CD4-positive, alpha-beta memory T cell (primary cell): ENCODE measurements around the gene ANKRD39. TPM values are rescaled to one million over a fixed set of nuclear protein-coding genes. Genes with fewer than 3 reads are reported as not detected.

Experiments used
- CTCF ChIA-PET: fragments of 350-600 bp; sonication (Branson Sonifier 250); formaldehyde crosslinking; loops from one replicate; lab custom pipeline; 2021; ENCODE audit warnings: inconsistent platforms; ENCODE audit not compliant: partially characterized antibody; lab: Charles Lee
- POLR2A ChIA-PET: fragments of 350-600 bp; sonication (Branson Sonifier 250); formaldehyde crosslinking; loops from one replicate; lab custom pipeline; 2021; ENCODE audit not compliant: partially characterized antibody; lab: Charles Lee
- DNase-seq, 5 donors: peaks; one replicate each; pipeline versions ENCODE4 v3.0.0 to v3.0.0-alpha.2; 2020 to 2022; ENCODE audit warnings: mixed read lengths in 1 of 5
- H3K27ac ChIP-seq: one replicate; pipeline ENCODE4 v1.7.0; 2013; ENCODE audit warnings: low read depth, low read length
- H3K27me3 ChIP-seq: 2 replicates; pipeline ENCODE4 v1.7.0; 2013; ENCODE audit warnings: mild to moderate bottlenecking, low read length, moderate library complexity; ENCODE audit not compliant: insufficient read depth
- H3K36me3 ChIP-seq: 2 replicates; pipeline ENCODE4 v1.7.0; 2013; ENCODE audit warnings: mild to moderate bottlenecking, low read length, moderate library complexity; ENCODE audit not compliant: insufficient read depth
- H3K4me1 ChIP-seq: 2 replicates; pipeline ENCODE4 v1.7.0; 2013; ENCODE audit warnings: mild to moderate bottlenecking, low read length, moderate library complexity; ENCODE audit not compliant: insufficient read depth
- H3K4me3 ChIP-seq, 2 donors: one replicate each; pipeline ENCODE4 v1.7.0; 2013; ENCODE audit warnings: low read length in 2 of 2, mild to moderate bottlenecking in 1 of 2
- H3K9me3 ChIP-seq, 2 donors: one replicate each; pipeline ENCODE4 v1.7.0; 2013; ENCODE audit warnings: low read length in 2 of 2, control low read depth in 1 of 2; ENCODE audit not compliant: control insufficient read depth in 1 of 2
- H3K27ac Mint-ChIP-seq, 7 donors: one replicate each; pipeline ENCODE4 v1.8.0; 2020 to 2021; ENCODE audit warnings: mixed read lengths in 7 of 7, mild to moderate bottlenecking in 6 of 7, inconsistent platforms in 3 of 7, moderate library complexity in 3 of 7
- H3K27me3 Mint-ChIP-seq, 2 donors: one replicate each; pipeline ENCODE4 v1.8.0; 2020 to 2021; ENCODE audit warnings: mixed read lengths in 2 of 2
- H3K36me3 Mint-ChIP-seq, 2 donors: one replicate each; pipeline ENCODE4 v1.8.0; 2020 to 2021; ENCODE audit warnings: mixed read lengths in 2 of 2, inconsistent platforms in 1 of 2, mild to moderate bottlenecking in 1 of 2
- H3K4me1 Mint-ChIP-seq, 4 donors: one replicate each; pipeline ENCODE4 v1.8.0; 2020 to 2021; ENCODE audit warnings: mixed read lengths in 4 of 4, mild to moderate bottlenecking in 1 of 4
- H3K4me3 Mint-ChIP-seq, 8 donors: one replicate each; pipeline ENCODE4 v1.8.0; 2020 to 2021; ENCODE audit warnings: mixed read lengths in 8 of 8, mild to moderate bottlenecking in 7 of 8, moderate library complexity in 6 of 8, inconsistent platforms in 3 of 8
- H3K9me3 Mint-ChIP-seq, 8 donors: one replicate each; pipeline ENCODE4 v1.8.0; 2020 to 2021; ENCODE audit warnings: mixed read lengths in 8 of 8, mild to moderate bottlenecking in 5 of 8, inconsistent platforms in 3 of 8, moderate library complexity in 1 of 8
- intact Hi-C: fragments of 100-400 bp; cut with micrococcal nuclease; formaldehyde crosslinking; loops from one replicate; pipeline ENCODE4 v1.15.1; 2023
- polyA plus RNA-seq, 2 donors: library from polyadenylated mRNA; unstranded; fragments of 300-500 nt; fragmentation: Illumina TruSeq; gene quantifications; one replicate each; pipeline ENCODE4 v1.2.3, GENCODE V29; 2021
- total RNA-seq, 2 experiments: library from RNA; stranded (reverse); gene quantifications; one replicate each; pipeline ENCODE4 v1.2.3, GENCODE V29; 2021

Gene ANKRD39
- total and polyA plus RNA-seq, 4 experiments from 2014 or later, result 18.7 to 42.5 (median 24.4) TPM

- Mint-ChIP-seq H3K36me3 (peaks cover 7 to 39% of the 10 kb centered on the region in 2 donors), H3K9me3 (no peaks in the 10 kb centered on the region), H3K4me3 (peak overlapping the region; percentile 80 to 92 (median 87)), H3K27me3 (no peaks in the 10 kb centered on the region), H3K4me1 (peaks cover 49 to 70% (median 59%) of the 10 kb centered on the region in 4 donors), H3K27ac (peak overlapping the region; percentile 11 to 84 (median 72))
- Histone ChIP-seq H3K9me3 (no peaks in the 10 kb centered on the region), H3K36me3 (peaks cover 16% of the 10 kb centered on the region), H3K4me3 (peak overlapping the region; percentile 63 to 74), H3K27me3 (no peaks in the 10 kb centered on the region), H3K4me1 (peaks cover 61% of the 10 kb centered on the region), H3K27ac (no peak overlapping the region)
- intact Hi-C loops, result loop anchor here (5.0 kb wide), 2 partner anchors 56 to 294 kb away; partner anchors contain the start of genes ANKRD36 and CNNM4
- CTCF ChIA-PET, result interaction anchor here (0.7 to 6.8 kb wide), 8 partner anchors 11 to 140 kb away, joined by 3 to 32 read pairs (median 4); partner anchors contain the start of genes ANKRD39 and CNNM4
- DNase-seq, result no peak
- POLR2A ChIA-PET, result interaction anchor here (0.8 to 7.6 kb wide), 10 partner anchors 8 to 145 kb away, joined by 3 to 104 read pairs (median 7); partner anchors contain the start of genes ANKRD39 and CNNM4
Observed at GRCh38 chr2:96817882-96818281, 39.9 kb downstream of the ANKRD39 start.

- H3K27me3 Mint-ChIP-seq, result no peaks in the 10 kb centered on the region
- no peaks in the 10 kb centered on the region for H3K9me3 Mint-ChIP-seq
- ChIA-PET CTCF (interaction anchor here (0.7 to 6.8 kb wide), 15 partner anchors 10 to 142 kb away, joined by 3 to 32 read pairs (median 5); partner anchors contain the start of genes ANKRD39 and CNNM4), POLR2A (interaction anchor here (0.8 to 7.6 kb wide), 28 partner anchors 9 to 672 kb away, joined by 3 to 104 read pairs (median 6); partner anchors contain the start of genes ANKRD36, ANKRD39, ARID5A and CNNM4)
- intact Hi-C loops, result loop anchor here (1.0 to 5.0 kb wide), 9 partner anchors 11 to 295 kb away; partner anchors contain the start of genes ANKRD36, ANKRD39, CNNM4 and LMAN2L
- H3K36me3 Mint-ChIP-seq, result peaks cover 7 to 37% of the 10 kb centered on the region in 2 donors
- DNase-seq, result no peak
- no peaks in the 10 kb centered on the region for H3K9me3 ChIP-seq
- peak overlapping the region; percentile 27 for H3K27ac ChIP-seq
- H3K4me1 Mint-ChIP-seq, result peaks cover 53 to 73% (median 63%) of the 10 kb centered on the region in 4 donors
- peak overlapping the region; percentile 63 to 74 for H3K4me3 ChIP-seq
- H3K4me1 ChIP-seq, result peaks cover 61% of the 10 kb centered on the region
- peak overlapping the region; percentile 80 to 92 (median 87) for H3K4me3 Mint-ChIP-seq
- H3K27me3 ChIP-seq, result no peaks in the 10 kb centered on the region
- peak overlapping the region in 5 of 7 donors; percentile 19 to 84 (median 48) for H3K27ac Mint-ChIP-seq
- peaks cover 9% of the 10 kb centered on the region for H3K36me3 ChIP-seq
Observed at GRCh38 chr2:96816836-96817702, 40.7 kb downstream of the ANKRD39 start.

- peak within 1 kb of the TSS; percentile 74 to 96 (median 93) for H3K27ac Mint-ChIP-seq
- peak within 1 kb of the TSS; percentile 82 to 83 for H3K4me3 ChIP-seq
- no peaks in the 10 kb centered on the region for H3K9me3 Mint-ChIP-seq
- H3K36me3 ChIP-seq, result peaks cover 9% of the 10 kb centered on the region
- peak within 1 kb of the TSS; percentile 77 for H3K27ac ChIP-seq
- H3K36me3 Mint-ChIP-seq, result peaks cover 7 to 36% of the 10 kb centered on the region in 2 donors
- H3K27me3 ChIP-seq, result no peaks in the 10 kb centered on the region
- CTCF ChIA-PET, result interaction anchor here (0.8 to 6.8 kb wide), 9 partner anchors 9 to 143 kb away, joined by 3 to 32 read pairs (median 6); partner anchors contain the start of gene ANKRD39
- no peaks in the 10 kb centered on the region for H3K9me3 ChIP-seq
- POLR2A ChIA-PET, result interaction anchor here (0.6 to 7.6 kb wide), 30 partner anchors 10 to 671 kb away, joined by 3 to 104 read pairs (median 4); partner anchors contain the start of genes ANKRD36, ANKRD39, ARID5A and CNNM4
- no peaks in the 10 kb centered on the region for H3K27me3 Mint-ChIP-seq
- intact Hi-C loops, result loop anchor here (1.0 to 5.0 kb wide), 9 partner anchors 10 to 296 kb away; partner anchors contain the start of genes ANKRD36, ANKRD39, CNNM4 and LMAN2L
- peaks cover 57% of the 10 kb centered on the region for H3K4me1 ChIP-seq
- peak within 1 kb of the TSS; percentile 93 to 97 (median 95) for H3K4me3 Mint-ChIP-seq
- peaks cover 50 to 76% (median 61%) of the 10 kb centered on the region in 4 donors for H3K4me1 Mint-ChIP-seq
- DNase-seq, result peak; percentile 93 to 97 (median 94)
Observed at GRCh38 chr2:96816127-96816835, 41.5 kb downstream of the ANKRD39 start, which contains the start of gene CNNM3. CNNM3 (plus strand) TSS chr2:96816268; CDS start chr2:96816278, 10 bp downstream.

GRCh38 chr2:96815326-96816126 lies 42.3 kb downstream of the ANKRD39 start:
- Histone ChIP-seq H3K27ac (peak overlapping the region; percentile 77), H3K9me3 (no peaks in the 10 kb centered on the region), H3K36me3 (peaks cover 4% of the 10 kb centered on the region), H3K27me3 (no peaks in the 10 kb centered on the region), H3K4me3 (peak overlapping the region; percentile 82 to 83), H3K4me1 (peaks cover 50% of the 10 kb centered on the region)
- CTCF ChIA-PET, result interaction anchor here (0.6 to 6.8 kb wide), 13 partner anchors 8 to 144 kb away, joined by 3 to 32 read pairs (median 6); partner anchors contain the start of genes ANKRD39 and CNNM4
- POLR2A ChIA-PET, result interaction anchor here (0.6 to 7.6 kb wide), 25 partner anchors 10 to 494 kb away, joined by 3 to 104 read pairs (median 5); partner anchors contain the start of genes ANKRD36, ANKRD39, ARID5A and CNNM4
- H3K36me3 Mint-ChIP-seq, result peaks cover 7 to 33% of the 10 kb centered on the region in 2 donors
- no peaks in the 10 kb centered on the region for H3K27me3 Mint-ChIP-seq
- peak overlapping the region; percentile 93 to 97 (median 95) for H3K4me3 Mint-ChIP-seq
- H3K27ac Mint-ChIP-seq, result peak overlapping the region; percentile 74 to 96 (median 93)
- no peaks in the 10 kb centered on the region for H3K9me3 Mint-ChIP-seq
- peaks cover 43 to 73% (median 58%) of the 10 kb centered on the region in 4 donors for H3K4me1 Mint-ChIP-seq
- no peak for DNase-seq
- intact Hi-C loops, result loop anchor here (1.0 to 5.0 kb wide), 10 partner anchors 9 to 549 kb away; partner anchors contain the start of genes ANKRD36, ANKRD39, CIAO1 and CNNM4

GRCh38 chr2:96813656-96814055 lies 44.2 kb downstream of the ANKRD39 start:
- peak overlapping the region in 1 of 7 donors; percentile 44 for H3K27ac Mint-ChIP-seq
- H3K36me3 ChIP-seq, result peaks cover under 1% of the 10 kb centered on the region
- ChIA-PET POLR2A (interaction anchor here (1.6 kb wide), 1 partner anchor 149 kb away, joined by 6 read pairs; no protein-coding TSS in a partner anchor), CTCF (interaction anchor here (1.0 to 3.2 kb wide), 5 partner anchors 11 to 137 kb away, joined by 3 to 10 read pairs (median 5); partner anchors contain the start of genes ANKRD39 and CNNM4)
- DNase-seq, result no peak
- peak overlapping the region in 4 of 8 donors; percentile 25 to 33 (median 30) for H3K4me3 Mint-ChIP-seq
- no peaks in the 10 kb centered on the region for H3K27me3 ChIP-seq
- H3K4me1 ChIP-seq, result peaks cover 31% of the 10 kb centered on the region
- H3K36me3 Mint-ChIP-seq, result peaks cover 3 to 19% of the 10 kb centered on the region in 2 donors
- no peak overlapping the region for H3K4me3 ChIP-seq
- no peak overlapping the region for H3K27ac ChIP-seq
- no peaks in the 10 kb centered on the region for H3K27me3 Mint-ChIP-seq
- H3K4me1 Mint-ChIP-seq, result peaks cover 25 to 61% (median 42%) of the 10 kb centered on the region in 4 donors
- no peaks in the 10 kb centered on the region for H3K9me3 Mint-ChIP-seq
- H3K9me3 ChIP-seq, result no peaks in the 10 kb centered on the region
- intact Hi-C loops, result no loop called here
